ENCODE data around the gene MANSC4. TPM values are rescaled to one million over a fixed set of nuclear protein-coding genes. Genes with fewer than 3 reads are reported as not detected.
A peak's percentile ranks its signal among the peaks of the same experiment; 100 is the strongest.

MANSC4 gene
- total and polyA plus RNA-seq, 9 of the 15 experiments (the other 6 are each of a cell fraction or from before 2014, with no cell fraction given), result not detected

DNA sequence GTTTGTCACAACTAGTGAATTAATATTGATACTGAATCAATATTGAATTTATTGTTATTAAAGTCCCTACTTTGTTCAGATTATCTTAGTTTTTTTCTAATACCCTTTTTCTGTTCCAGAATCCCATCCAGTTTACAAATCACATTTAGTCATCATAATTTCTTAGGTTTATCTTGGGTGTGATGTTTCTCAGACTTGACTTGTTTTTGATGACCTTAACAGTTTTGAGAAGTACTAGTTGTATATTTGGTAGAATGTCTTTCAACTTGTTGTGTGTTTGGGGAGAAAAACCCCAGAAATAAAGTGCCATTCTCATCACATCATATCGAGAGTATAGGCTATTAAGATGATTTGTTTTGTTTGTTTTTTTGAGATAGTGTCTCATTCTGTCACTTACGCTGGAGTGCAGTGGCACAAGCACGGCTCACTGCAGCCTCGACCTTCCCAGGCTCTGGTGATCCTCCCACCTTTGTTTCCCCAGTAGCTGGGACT lies 49.9 kb downstream of the MANSC4 start:
- H3K79me2 ChIP-seq (ENCODE audit: control insufficient read depth, insufficient read depth, low read length), result peaks cover 17% of the 10 kb centered on the region; the same call in 2 of the 3 replicates
- intact Hi-C loops (cut with micrococcal nuclease), result loop anchor here (10.0 kb wide), 2 partner anchors 445 to 1145 kb away; no protein-coding TSS in a partner anchor
- no peak overlapping the region for H3K27ac ChIP-seq (ENCODE audit: extremely low read depth, low read depth, low read length)
- no peak for ATAC-seq
- TF ChIP-seq PHF21A (IDR thresholded peaks at IDR 0.05; ENCODE audit: borderline replicate concordance, low read depth) (no peak), TEAD4 (IDR thresholded peaks at IDR 0.05; ENCODE audit: low read length) (no peak), TEAD4 (CRISPR knock-in tag; IDR thresholded peaks at IDR 0.05; ENCODE audit: borderline replicate concordance) (no peak), CHD4 (IDR thresholded peaks at IDR 0.05; ENCODE audit: insufficient read depth, insufficient replicate concordance, low read depth, low read length, poor library complexity, severe bottlenecking) (no peak), ESRRA (IDR thresholded peaks at IDR 0.05; ENCODE audit: borderline replicate concordance, low read depth) (no peak), AFF1 (IDR thresholded peaks at IDR 0.05; ENCODE audit: low read depth in 1 of 2, partially characterized antibody in 2 of 2) (no peak), C11orf30 (IDR thresholded peaks at IDR 0.05; ENCODE audit: low read depth) (peak; percentile 53; the same call in 1 of the 2 replicates), ETV1 (tag; conservative IDR thresholded peaks at IDR 0.05; ENCODE audit: low read depth) (no peak), ZNF316 (IDR thresholded peaks at IDR 0.05) (peak; percentile 83), MAFK (IDR thresholded peaks at IDR 0.05; ENCODE audit: low read length) (0 out of 2 replicates have a peak, but pooled peaks have one; percentile 11), PTRF (tag; IDR thresholded peaks at IDR 0.05) (no peak), GTF2F1 (IDR thresholded peaks at IDR 0.05; ENCODE audit: low read depth, low read length) (no peak), ZNF253 (CRISPR knock-in tag; conservative IDR thresholded peaks at IDR 0.05) (no peak), TRIM24 (IDR thresholded peaks at IDR 0.05) (no peak), STAT5A (IDR thresholded peaks at IDR 0.05; ENCODE audit: borderline replicate concordance, low read length) (no peak), NCOA4 (IDR thresholded peaks at IDR 0.05; ENCODE audit: partially characterized antibody) (no peak)
- TF ChIP-seq, protein P1, sequence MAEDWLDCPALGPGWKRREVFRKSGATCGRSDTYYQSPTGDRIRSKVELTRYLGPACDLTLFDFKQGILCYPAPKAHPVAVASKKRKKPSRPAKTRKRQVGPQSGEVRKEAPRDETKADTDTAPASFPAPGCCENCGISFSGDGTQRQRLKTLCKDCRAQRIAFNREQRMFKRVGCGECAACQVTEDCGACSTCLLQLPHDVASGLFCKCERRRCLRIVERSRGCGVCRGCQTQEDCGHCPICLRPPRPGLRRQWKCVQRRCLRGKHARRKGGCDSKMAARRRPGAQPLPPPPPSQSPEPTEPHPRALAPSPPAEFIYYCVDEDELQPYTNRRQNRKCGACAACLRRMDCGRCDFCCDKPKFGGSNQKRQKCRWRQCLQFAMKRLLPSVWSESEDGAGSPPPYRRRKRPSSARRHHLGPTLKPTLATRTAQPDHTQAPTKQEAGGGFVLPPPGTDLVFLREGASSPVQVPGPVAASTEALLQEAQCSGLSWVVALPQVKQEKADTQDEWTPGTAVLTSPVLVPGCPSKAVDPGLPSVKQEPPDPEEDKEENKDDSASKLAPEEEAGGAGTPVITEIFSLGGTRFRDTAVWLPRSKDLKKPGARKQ (CRISPR knock-in tag; IDR thresholded peaks at IDR 0.05), result no peak
- ChIA-PET CTCF (ENCODE audit: low intra/inter-chr PET ratio) (no interaction called here), POLR2A (no interaction called here)
- FAIRE-seq, result no peak
- H3K36me3 ChIP-seq (ENCODE audit: control insufficient read depth, insufficient read depth, low read length), result peaks cover 81% of the 10 kb centered on the region
- no peaks in the 10 kb centered on the region for H3K27me3 ChIP-seq (ENCODE audit: control insufficient read depth in 2 of 2, insufficient read depth in 2 of 2, low read length in 2 of 2)
- in situ Hi-C loops (cut with MboI), result no loop called here
- no peaks in the 10 kb centered on the region for H4K20me1 ChIP-seq (replicated peaks; ENCODE audit: control insufficient read depth, insufficient read depth, low read length)
- no peak overlapping the region for H3K4me2 ChIP-seq (ENCODE audit: insufficient read depth, low read length)
- H3K9ac ChIP-seq (ENCODE audit: insufficient read depth in 1 of 2, low read depth in 2 of 2, low read length in 2 of 2), result peak overlapping the region in 1 of 2 experiments; percentile 41; a peak in 1 of 4 replicates
- no TSS peak for BruUV-seq (replicated peaks)
- no peak overlapping the region for H3K4me3 ChIP-seq
- no peaks in the 10 kb centered on the region for H3K9me3 ChIP-seq (replicated peaks; ENCODE audit: control insufficient read depth, insufficient read depth, low read depth, low read length)
- H3K9me1 ChIP-seq (ENCODE audit: control insufficient read depth, insufficient read depth, low read length), result no peaks in the 10 kb centered on the region
- no peak overlapping the region for H2AFZ ChIP-seq (ENCODE audit: low read depth, low read length)
- no peak for DNase-seq (ENCODE audit: extremely low read depth in 1 of 4, low spot score in 3 of 4)
- WGBS (ENCODE audit: insufficient coverage, low coverage, missing lambda C conversion rate), result 87% methylated on average over 4 of the region's 4 CpGs
- no peaks in the 10 kb centered on the region for H3K4me1 ChIP-seq (replicated peaks in 1 of 2; ENCODE audit: control insufficient read depth in 2 of 2, insufficient read depth in 2 of 2, low read length in 2 of 2)

All from K562 (cell line).